Ovary (tissue), 9 donors: Measurements from ENCODE around the gene STRA6. TPM values are rescaled to one million over a fixed set of nuclear protein-coding genes. Genes with fewer than 3 reads are reported as not detected.

Experiments used
- DNase-seq, 5 donors: peaks; one replicate each; pipeline ENCODE4 v3.0.0-alpha.2; 2019 to 2020
- H3K27ac ChIP-seq, 2 donors: fragments of 200-600 bp; one replicate each; pipeline versions ENCODE4 v1.5.1 to v1.8.0; 2019 to 2022
- H3K27me3 ChIP-seq: fragments of 200-600 bp; one replicate; pipeline ENCODE4 v1.8.0; 2022
- H3K36me3 ChIP-seq: fragments of 200-600 bp; sonication (generic); one replicate; pipeline ENCODE4 v1.5.1; 2019
- H3K4me1 ChIP-seq: one replicate; pipeline ENCODE4 v1.8.1; 2013; ENCODE audit warnings: mild to moderate bottlenecking, moderate library complexity; ENCODE audit not compliant: insufficient read depth
- H3K4me3 ChIP-seq: fragments of 200-600 bp; sonication (generic); one replicate; pipeline ENCODE4 v1.5.1; 2017
- H3K9me3 ChIP-seq, 2 donors: fragments of 200-600 bp in 1 of 2; sonication (generic) in 1 of 2; one replicate each; pipeline versions ENCODE4 v1.5.1 to v1.8.1; 2013 to 2019; ENCODE audit warnings: mild to moderate bottlenecking in 1 of 2, moderate library complexity in 1 of 2
- EP300 ChIP-seq: sonication (generic); formaldehyde crosslinking; IDR thresholded peaks from one replicate; pipeline ENCODE4 v1.6.1; 2017; ENCODE audit warnings: antibody characterized with exemption
- POLR2A ChIP-seq: fragments of 450-650 bp; IDR thresholded peaks from one replicate; pipeline ENCODE4 v1.6.1; 2017; ENCODE audit warnings: antibody characterized with exemption, mild to moderate bottlenecking, moderate library complexity
- WGBS, 3 donors: extraction: QIAGEN DNeasy Blood & Tissue Kit in 1 of 3; methylation state at CpG; one replicate each; pipeline versions ENCODE4 v1.1.5 to v1.1.7; 2013 to 2017; 5-methylcytosine and 5-hydroxymethylcytosine counted together
- intact Hi-C, 4 donors: fragments of 100-400 bp; cut with DNase I; formaldehyde crosslinking; loops; one replicate each; pipeline versions ENCODE4 v1.11.0 to v1.15.1; 2022 to 2023
- polyA plus RNA-seq, 2 donors: library from polyadenylated mRNA; stranded (reverse); fragments of 200-250 nt in 1 of 2; fragments of 350-450 nt in 1 of 2; fragmentation: Illumina TruSeq in 1 of 2; extraction: RNeasy Lipid Tissue Mini Kit (QIAGEN cat#74804) in 1 of 2; gene quantifications; one replicate each; pipeline ENCODE4 v1.2.3, GENCODE V29; 2013 to 2014
- small RNA-seq: library from RNA; depleted of rRNA; stranded (forward); fragments of <200 nt; gene quantifications from one replicate; pipeline ENCODE3, GENCODE V24; 2016
- total RNA-seq, 7 donors: library from RNA; depleted of rRNA in 2 of 7; stranded (reverse); fragments of >200 nt in 2 of 7; fragmentation: NEBNext Ultra II Directional in 3 of 7; extraction: Animal tissue kit (Norgen Biotek cat#: 25700) in 3 of 7; gene quantifications; one replicate each; pipeline versions ENCODE4 v1.1.0 to v1.2.4, GENCODE V29; 2016 to 2023
- TF ChIP-seq, protein P1 (sequence below), 3 donors: fragments of 450-650 bp in 2 of 3; fragments of 200-600 bp in 1 of 3; IDR thresholded peaks; one replicate each; pipeline versions ENCODE4 v1.5.1 to v1.8.0; 2016 to 2022; ENCODE audit warnings: antibody characterized with exemption in 3 of 3, mild to moderate bottlenecking in 1 of 3
- donor health status: DM: no; HTN: no; CAD: no; lungs with moderate emphysema.
- donor health status: DM: no; HTN: no; CAD: no.
- donor health status: Bipolar disorder and iron deficiency.
- donor health status: DM: yes; HTN: yes; CAD: no.
- donor health status: DM: no; HTN: no; CAD: no.
- donor health status: DM: yes; HTN: yes; CAD: no.

The STRA6 gene
- total and polyA plus RNA-seq, 9 donors = 0.20 to 2.8 (median 0.69) TPM

DNA sequence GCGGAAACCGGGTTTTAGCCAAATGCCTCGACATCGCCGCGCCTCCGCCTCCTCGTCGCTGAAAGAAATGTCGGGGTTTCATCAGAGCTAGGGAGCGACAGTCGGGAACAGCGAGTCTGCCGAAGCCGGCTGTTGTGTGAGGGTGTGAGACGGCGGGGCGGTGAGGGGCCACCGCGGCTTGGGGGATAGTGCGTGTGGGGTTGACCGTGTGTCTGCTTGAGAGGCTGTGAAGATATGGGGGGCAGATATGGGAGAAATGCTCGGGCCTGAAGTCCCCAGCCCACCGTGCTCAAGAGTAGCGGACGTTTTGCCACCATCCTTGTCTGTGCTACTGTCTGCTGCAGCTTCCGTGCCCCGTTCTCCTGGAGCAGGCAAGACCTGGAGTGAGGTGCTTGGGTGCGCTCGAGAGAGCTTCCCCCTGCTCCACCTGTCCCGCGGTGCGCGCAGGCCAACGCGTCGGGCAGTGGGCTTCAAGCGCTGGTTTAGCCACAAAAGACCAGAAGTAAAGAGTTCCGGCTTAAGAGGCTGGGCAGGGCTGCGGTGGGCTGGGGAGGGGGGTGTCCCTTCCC lies 72.9 kb downstream of the STRA6 start:
- Histone ChIP-seq H3K27ac (no peak overlapping the region), H3K9me3 (peaks cover 0 to 7% of the 10 kb centered on the region in 2 donors), H3K36me3 (no peaks in the 10 kb centered on the region), H3K4me3 (no peak overlapping the region), H3K27me3 (peaks cover 4% of the 10 kb centered on the region), H3K4me1 (peaks cover 8% of the 10 kb centered on the region)
- DNase-seq = no peak
- TF ChIP-seq, protein P1, sequence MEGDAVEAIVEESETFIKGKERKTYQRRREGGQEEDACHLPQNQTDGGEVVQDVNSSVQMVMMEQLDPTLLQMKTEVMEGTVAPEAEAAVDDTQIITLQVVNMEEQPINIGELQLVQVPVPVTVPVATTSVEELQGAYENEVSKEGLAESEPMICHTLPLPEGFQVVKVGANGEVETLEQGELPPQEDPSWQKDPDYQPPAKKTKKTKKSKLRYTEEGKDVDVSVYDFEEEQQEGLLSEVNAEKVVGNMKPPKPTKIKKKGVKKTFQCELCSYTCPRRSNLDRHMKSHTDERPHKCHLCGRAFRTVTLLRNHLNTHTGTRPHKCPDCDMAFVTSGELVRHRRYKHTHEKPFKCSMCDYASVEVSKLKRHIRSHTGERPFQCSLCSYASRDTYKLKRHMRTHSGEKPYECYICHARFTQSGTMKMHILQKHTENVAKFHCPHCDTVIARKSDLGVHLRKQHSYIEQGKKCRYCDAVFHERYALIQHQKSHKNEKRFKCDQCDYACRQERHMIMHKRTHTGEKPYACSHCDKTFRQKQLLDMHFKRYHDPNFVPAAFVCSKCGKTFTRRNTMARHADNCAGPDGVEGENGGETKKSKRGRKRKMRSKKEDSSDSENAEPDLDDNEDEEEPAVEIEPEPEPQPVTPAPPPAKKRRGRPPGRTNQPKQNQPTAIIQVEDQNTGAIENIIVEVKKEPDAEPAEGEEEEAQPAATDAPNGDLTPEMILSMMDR (IDR thresholded peaks at IDR 0.05) = no peak
- no peak for TF ChIP-seq POLR2A
- TF ChIP-seq EP300 = no peak
- intact Hi-C loops = loop anchor here (2.0 to 10.0 kb wide), 10 partner anchors 43 to 193 kb away; partner anchors contain the start of gene ISLR (in 1 of the 4)
- 2 to 10% (median 6%) methylated on average over 35 to 40 of the region's 40 CpGs for WGBS, 3 donors

Small RNA genes within 50 kb of the gene (small RNA-seq; reads per million reads assigned to genes)
- gene RF00017 = not detected

Other genes with a start within 250 kb of the STRA6 start
- gene STOML1, start 210.5 kb downstream of the STRA6 start, total RNA-seq = 10 to 100 TPM in 5 of 7 donors, 1 to 10 TPM in 2; 6.0 to 22.9 (median 13.3) TPM
- 10 to 100 TPM in 1 of 2 donors, 1 to 10 TPM in 1; 2.1 to 12.1 TPM for gene STOML1, start 210.5 kb downstream of the STRA6 start, polyA plus RNA-seq
- 10 to 100 TPM; 37.4 to 60.8 (median 51.7) TPM for gene PML, start 208.1 kb downstream of the STRA6 start, total RNA-seq
- gene PML, start 208.1 kb downstream of the STRA6 start, polyA plus RNA-seq = 10 to 100 TPM; 20.7 to 26.0 TPM
- gene GOLGA6A, start 120.2 kb downstream of the STRA6 start, total RNA-seq = under 1 TPM in 2 of 7 donors, not detected in 5; 0.37 to 0.48 TPM
- under 1 TPM in 1 of 2 donors, not detected in 1; 0.04 TPM for gene GOLGA6A, start 120.2 kb downstream of the STRA6 start, polyA plus RNA-seq
- gene ISLR2, start 72.2 kb downstream of the STRA6 start, total RNA-seq = 1 to 10 TPM in 2 of 7 donors, under 1 TPM in 4, not detected in 1; 0.11 to 1.1 (median 0.57) TPM
- under 1 TPM; 0.27 to 0.43 TPM for gene ISLR2, start 72.2 kb downstream of the STRA6 start, polyA plus RNA-seq
- 100 to 1,000 TPM; 108 to 314 (median 156) TPM for gene ISLR, start 29.1 kb downstream of the STRA6 start, total RNA-seq
- gene ISLR, start 29.1 kb downstream of the STRA6 start, polyA plus RNA-seq = 100 to 1,000 TPM in 1 of 2 donors, 10 to 100 TPM in 1; 82.4 to 150 TPM
- gene CCDC33, start 33.5 kb upstream of the STRA6 start, total RNA-seq = 10 to 100 TPM in 1 of 7 donors, 1 to 10 TPM in 3, under 1 TPM in 1, not detected in 2; 0.74 to 24.7 (median 2.7) TPM
- gene CCDC33, start 33.5 kb upstream of the STRA6 start, polyA plus RNA-seq = under 1 TPM in 1 of 2 donors, not detected in 1; 0.10 TPM
- gene CYP11A1, start 164.9 kb upstream of the STRA6 start, total RNA-seq = 10 to 100 TPM; 19.9 to 61.3 (median 32.3) TPM
- gene CYP11A1, start 164.9 kb upstream of the STRA6 start, polyA plus RNA-seq = 1,000 to 10,000 TPM in 1 of 2 donors, 10 to 100 TPM in 1; 30.1 to 1,902 TPM
- gene SEMA7A, start 231.2 kb upstream of the STRA6 start, total RNA-seq = 10 to 100 TPM in 3 of 7 donors, 1 to 10 TPM in 4; 3.2 to 10.1 (median 8.3) TPM
- 10 to 100 TPM in 1 of 2 donors, 1 to 10 TPM in 1; 9.0 to 98.6 TPM for gene SEMA7A, start 231.2 kb upstream of the STRA6 start, polyA plus RNA-seq